H9 (cell line): Measurements from ENCODE around the gene TET2. TPM values are rescaled to one million over a fixed set of nuclear protein-coding genes. Genes with fewer than 3 reads are reported as not detected.

ENCODE experiments used
- DNase-seq: peaks from one replicate; pipeline ENCODE4 v3.0.0-alpha.2; 2017
- H2AFZ ChIP-seq: one replicate; pipeline ENCODE4 v1.6.1; 2013; ENCODE audit warnings: mild to moderate bottlenecking, low read length, control low read depth, moderate library complexity
- H2AK5ac ChIP-seq: 2 replicates; pipeline ENCODE4 v1.6.1; 2013; ENCODE audit warnings: low read length, control low read depth, mixed read lengths; ENCODE audit not compliant: insufficient read length
- H2BK120ac ChIP-seq: one replicate; pipeline ENCODE4 v1.6.1; 2013; ENCODE audit warnings: low read depth, mild to moderate bottlenecking, low read length, control low read depth, inconsistent platforms; ENCODE audit not compliant: poor library complexity, severe bottlenecking
- H2BK12ac ChIP-seq: 2 replicates; pipeline ENCODE4 v1.6.1; 2013; ENCODE audit warnings: low read length, control low read depth, mixed read lengths, low read depth; ENCODE audit not compliant: insufficient read length
- H2BK15ac ChIP-seq: 2 replicates; pipeline ENCODE4 v1.6.1; 2013; ENCODE audit warnings: low read depth, low read length, control low read depth
- H2BK20ac ChIP-seq: one replicate; pipeline ENCODE4 v1.6.1; 2013; ENCODE audit warnings: low read depth, mild to moderate bottlenecking, low read length, control low read depth, inconsistent platforms; ENCODE audit not compliant: poor library complexity, severe bottlenecking
- H2BK5ac ChIP-seq: 2 replicates; pipeline ENCODE4 v1.6.1; 2013; ENCODE audit warnings: low read length, control low read depth, mixed read lengths; ENCODE audit not compliant: insufficient read length
- H3K14ac ChIP-seq: 2 replicates; pipeline ENCODE4 v1.6.1; 2013; ENCODE audit warnings: low read length, control low read depth; ENCODE audit not compliant: insufficient read depth
- H3K18ac ChIP-seq: 2 replicates; pipeline ENCODE4 v1.6.1; 2013; ENCODE audit warnings: low read depth, mild to moderate bottlenecking, mixed read lengths, low read length, control low read depth; ENCODE audit not compliant: insufficient read length
- H3K23ac ChIP-seq: 2 replicates; pipeline ENCODE4 v1.6.1; 2013; ENCODE audit warnings: low read length, control low read depth, mixed read lengths, low read depth; ENCODE audit not compliant: insufficient read length
- H3K23me2 ChIP-seq: 2 replicates; pipeline ENCODE4 v1.6.1; 2013; ENCODE audit warnings: low read depth, mild to moderate bottlenecking, mixed read lengths, low read length, control low read depth; ENCODE audit not compliant: insufficient read length, poor library complexity, severe bottlenecking
- H3K27ac ChIP-seq: 2 replicates; pipeline ENCODE4 v1.5.1; 2013; ENCODE audit warnings: low read length, control low read depth, mixed read lengths, low read depth; ENCODE audit not compliant: insufficient read length
- H3K27me3 ChIP-seq: 2 replicates; pipeline ENCODE4 v1.6.1; 2013; ENCODE audit warnings: low read length, control low read depth, inconsistent platforms; ENCODE audit not compliant: insufficient read depth
- H3K4ac ChIP-seq: 2 replicates; pipeline ENCODE4 v1.6.1; 2013; ENCODE audit warnings: low read depth, mild to moderate bottlenecking, control low read depth, inconsistent platforms, low read length, moderate library complexity
- H3K4me1 ChIP-seq: 2 replicates; pipeline ENCODE4 v1.6.1; 2013; ENCODE audit warnings: low read length, control low read depth, inconsistent platforms; ENCODE audit not compliant: insufficient read depth
- H3K4me2 ChIP-seq: 2 replicates; pipeline ENCODE4 v1.6.1; 2013; ENCODE audit warnings: low read length, control low read depth, mixed read lengths; ENCODE audit not compliant: insufficient read length, insufficient read depth
- H3K56ac ChIP-seq: 2 replicates; pipeline ENCODE4 v1.6.1; 2013; ENCODE audit warnings: low read depth, mild to moderate bottlenecking, mixed read lengths, low read length, control low read depth; ENCODE audit not compliant: insufficient read length
- H3K79me1 ChIP-seq: 2 replicates; pipeline ENCODE4 v1.6.1; 2013; ENCODE audit warnings: low read depth, mild to moderate bottlenecking, moderate library complexity, low read length, control low read depth, inconsistent platforms; ENCODE audit not compliant: insufficient read depth, poor library complexity, severe bottlenecking
- H3K79me2 ChIP-seq: 2 replicates; pipeline ENCODE4 v1.6.1; 2013; ENCODE audit warnings: low read length, control low read depth, inconsistent platforms; ENCODE audit not compliant: insufficient read depth
- H3K9ac ChIP-seq: 2 replicates; pipeline ENCODE4 v1.6.1; 2013; ENCODE audit warnings: low read length, control low read depth, mixed read lengths; ENCODE audit not compliant: insufficient read length; ENCODE audit errors: extremely low read depth
- H3K9me3 ChIP-seq: one replicate; pipeline ENCODE4 v1.6.1; 2013; ENCODE audit warnings: low read depth, low read length, inconsistent platforms; ENCODE audit not compliant: control insufficient read depth
- H3T11ph ChIP-seq: one replicate; pipeline ENCODE4 v1.6.1; 2013; ENCODE audit warnings: mild to moderate bottlenecking, low read length, control low read depth, inconsistent platforms
- H4K20me1 ChIP-seq: one replicate; pipeline ENCODE4 v1.6.1; 2013; ENCODE audit not compliant: control insufficient read depth, insufficient read length, insufficient read depth
- H4K5ac ChIP-seq: 2 replicates; pipeline ENCODE4 v1.6.1; 2013; ENCODE audit warnings: low read depth, mild to moderate bottlenecking, mixed read lengths, low read length, control low read depth; ENCODE audit not compliant: insufficient read length
- H4K8ac ChIP-seq: replicated peaks from 2 replicates; pipeline ENCODE4 v1.6.1; 2013; ENCODE audit warnings: low read length, control low read depth, mixed read lengths, low read depth; ENCODE audit not compliant: insufficient read length
- H4K91ac ChIP-seq: 2 replicates; pipeline ENCODE4 v1.6.1; 2013; ENCODE audit warnings: low read depth, mild to moderate bottlenecking, moderate library complexity, mixed read lengths, low read length, control low read depth; ENCODE audit not compliant: insufficient read length
- H3K27ac Mint-ChIP-seq, 3 experiments: 2 replicates in 2 of 3; 3 replicates in 1 of 3; pipeline ENCODE4 v1.8.0; 2020 to 2021; ENCODE audit warnings: mixed read lengths in 3 of 3, mild to moderate bottlenecking in 1 of 3, moderate library complexity in 1 of 3
- H3K27me3 Mint-ChIP-seq: 2 replicates; pipeline ENCODE4 v1.8.0; 2021; ENCODE audit warnings: low read depth, mild to moderate bottlenecking, moderate library complexity, mixed read lengths
- H3K36me3 Mint-ChIP-seq, 3 experiments: 2 replicates in 2 of 3; 3 replicates in 1 of 3; pipeline ENCODE4 v1.8.0; 2020 to 2021; ENCODE audit warnings: low read depth in 3 of 3, mixed read lengths in 3 of 3; ENCODE audit not compliant: insufficient read depth in 1 of 3
- H3K4me1 Mint-ChIP-seq, 2 experiments: 2 replicates each; pipeline ENCODE4 v1.8.0; 2020; ENCODE audit warnings: mixed read lengths in 2 of 2
- H3K4me3 Mint-ChIP-seq, 2 experiments: 2 replicates in 1 of 2; 3 replicates in 1 of 2; pipeline ENCODE4 v1.8.0; 2020 to 2021; ENCODE audit warnings: mild to moderate bottlenecking in 2 of 2, mixed read lengths in 2 of 2, moderate library complexity in 1 of 2
- H3K9me3 Mint-ChIP-seq, 2 experiments: 2 replicates in 1 of 2; 3 replicates in 1 of 2; pipeline ENCODE4 v1.8.0; 2020; ENCODE audit warnings: mild to moderate bottlenecking in 2 of 2, mixed read lengths in 2 of 2, moderate library complexity in 1 of 2
- CTCF ChIP-seq: fragments of 200-600 bp; sonication (generic); conservative IDR thresholded peaks from 3 replicates; pipeline ENCODE4 v1.8.0; 2021; ENCODE audit warnings: antibody characterized with exemption, mild to moderate bottlenecking
- WGBS: extraction: QIAGEN DNeasy Blood & Tissue Kit; methylation state at CpG from one replicate; pipeline ENCODE4 v1.1.7; 2013; ENCODE audit warnings: missing lambda C conversion rate, low lambda C conversion rate, mixed read lengths; ENCODE audit not compliant: insufficient read length; ENCODE audit errors: extremely low coverage; 5-methylcytosine and 5-hydroxymethylcytosine counted together
- total RNA-seq: library from RNA; stranded (reverse); gene quantifications from 2 replicates; pipeline ENCODE4 v1.2.1, GENCODE V29; 2021

TET2 gene
- total RNA-seq, 1 experiment from 2014 or later = 3.1 TPM

DNA sequence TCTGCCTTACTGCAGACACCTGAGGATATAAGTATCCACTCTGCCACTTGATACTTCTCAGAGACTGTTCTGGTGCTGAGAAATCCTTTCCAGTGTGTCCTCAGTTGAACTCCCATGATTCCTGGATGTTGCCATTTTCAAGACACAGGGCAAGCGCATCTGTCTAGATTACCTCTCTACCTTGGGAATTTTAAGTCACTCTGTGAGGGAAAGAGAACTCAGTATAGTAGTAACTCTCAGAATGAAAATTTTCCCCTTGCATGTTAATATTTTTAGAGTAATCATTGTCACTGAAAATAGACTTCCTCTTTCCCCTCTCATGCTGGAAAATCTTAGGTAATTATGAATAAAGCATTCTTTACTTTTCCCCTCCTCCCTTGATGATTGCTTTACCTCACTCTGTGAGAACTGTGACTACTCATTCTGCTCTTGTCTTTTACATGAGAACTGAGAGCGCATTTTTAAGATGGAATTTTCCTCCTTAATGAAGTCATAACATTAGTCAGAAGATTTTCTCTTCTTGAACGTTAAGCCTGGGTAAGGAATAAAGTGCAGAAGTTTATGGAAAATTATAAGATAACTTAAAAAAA is 45.0 kb downstream of the TET2 start:
- no peak for DNase-seq
- no peaks in the 10 kb centered on the region for H3K23me2 ChIP-seq
- H3K18ac ChIP-seq = no peak overlapping the region
- H2BK20ac ChIP-seq = no peak overlapping the region
- no peak overlapping the region for H2AFZ ChIP-seq
- no peak overlapping the region for H3K23ac ChIP-seq
- H4K5ac ChIP-seq = no peak overlapping the region
- no peak for TF ChIP-seq CTCF
- H3K56ac ChIP-seq = no peak overlapping the region
- H3K14ac ChIP-seq = no peak overlapping the region
- H2BK5ac ChIP-seq = no peak overlapping the region
- Mint-ChIP-seq H3K27ac (no peak overlapping the region; a peak in 1 of 7 replicates), H3K9me3 (no peaks in the 10 kb centered on the region), H3K36me3 (no peaks in the 10 kb centered on the region), H3K27me3 (no peaks in the 10 kb centered on the region), H3K4me3 (no peak overlapping the region), H3K4me1 (peaks cover 5 to 6% of the 10 kb centered on the region in 2 experiments)
- H3K27me3 ChIP-seq = no peaks in the 10 kb centered on the region
- H3K4me1 ChIP-seq = no peaks in the 10 kb centered on the region
- H3K4me2 ChIP-seq = no peak overlapping the region
- no CpG with 5 or more reads among the region's 3 CpGs for WGBS
- no peak overlapping the region for H3T11ph ChIP-seq
- H3K79me2 ChIP-seq = no peaks in the 10 kb centered on the region
- H2AK5ac ChIP-seq = no peak overlapping the region
- no peak overlapping the region for H4K8ac ChIP-seq
- no peak overlapping the region for H3K27ac ChIP-seq
- H3K9me3 ChIP-seq = no peaks in the 10 kb centered on the region
- H4K20me1 ChIP-seq = no peaks in the 10 kb centered on the region
- no peaks in the 10 kb centered on the region for H3K79me1 ChIP-seq
- no peak overlapping the region for H3K9ac ChIP-seq
- no peak overlapping the region for H2BK12ac ChIP-seq
- no peak overlapping the region for H2BK15ac ChIP-seq
- H3K4ac ChIP-seq = no peak overlapping the region
- no peak overlapping the region for H2BK120ac ChIP-seq
- no peak overlapping the region for H4K91ac ChIP-seq
